ENCODE data around the gene TLE3. TPM values are rescaled to one million over a fixed set of nuclear protein-coding genes. Genes with fewer than 3 reads are reported as not detected.

TLE3 gene
- total RNA-seq: 10 to 100 TPM; 76.8 to 85.8 TPM

DNA sequence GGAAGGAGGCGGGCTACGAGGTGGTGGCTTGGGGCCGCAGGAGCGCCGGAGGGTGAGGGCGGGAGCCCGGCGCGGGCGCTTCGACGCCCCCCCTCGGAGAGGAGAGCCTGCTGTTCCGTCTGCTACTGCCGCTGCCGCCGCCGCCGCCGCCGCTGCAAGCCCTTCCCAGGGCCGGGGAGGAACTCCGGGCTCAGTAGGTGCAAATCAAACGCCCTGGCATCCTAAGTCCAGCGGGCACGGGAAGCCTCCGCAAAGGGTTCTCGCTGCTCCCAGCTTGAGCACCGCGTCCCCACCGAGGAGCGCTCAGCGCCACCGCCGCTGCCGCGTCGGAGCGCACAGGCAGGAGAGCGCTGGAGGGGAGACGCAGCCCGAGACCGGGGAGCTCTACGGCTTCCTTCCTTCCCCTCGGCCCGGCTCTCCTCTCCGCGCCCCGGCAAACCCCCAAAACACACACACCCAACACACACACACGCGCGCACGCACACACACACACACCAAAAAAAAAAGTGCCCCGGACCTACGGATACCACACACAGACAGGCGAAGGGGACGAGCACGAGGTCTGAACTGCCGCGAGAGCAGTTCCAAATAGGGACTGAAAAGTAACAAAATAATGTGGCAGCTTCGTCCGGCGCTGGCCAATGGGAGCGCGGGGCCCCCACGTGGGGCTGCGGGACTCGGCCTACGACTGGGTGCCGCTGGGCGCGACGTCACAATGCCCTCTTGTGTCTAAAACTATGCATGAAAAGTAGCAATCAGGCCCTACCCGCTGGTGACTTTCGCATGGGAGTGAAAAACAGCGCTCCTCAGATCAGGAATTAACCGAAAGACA lies at the start of gene TLE3:
TSS of gene TLE3 (minus strand) at position 597 of the 832 bp plus-strand sequence. CDS start 1,119 bp downstream, outside the sequence.

Small RNA genes lying within 50 kb of the gene (microRNA-seq; reads per million reads assigned to microRNA genes)
- gene MIR629 (ENCODE audit: borderline microRNAs expressed, borderline replicate concordance): 482 reads per million, percentile 84 among the genes with 10 or more reads in this experiment
